Astrocyte of the hippocampus (primary cell): Measurements from ENCODE around the gene CGREF1.

ENCODE experiments used
- DNase-seq: peaks from one replicate; pipeline ENCODE4 v3.0.0; 2011; ENCODE audit warnings: low read depth, low spot score

The CGREF1 gene

DNA sequence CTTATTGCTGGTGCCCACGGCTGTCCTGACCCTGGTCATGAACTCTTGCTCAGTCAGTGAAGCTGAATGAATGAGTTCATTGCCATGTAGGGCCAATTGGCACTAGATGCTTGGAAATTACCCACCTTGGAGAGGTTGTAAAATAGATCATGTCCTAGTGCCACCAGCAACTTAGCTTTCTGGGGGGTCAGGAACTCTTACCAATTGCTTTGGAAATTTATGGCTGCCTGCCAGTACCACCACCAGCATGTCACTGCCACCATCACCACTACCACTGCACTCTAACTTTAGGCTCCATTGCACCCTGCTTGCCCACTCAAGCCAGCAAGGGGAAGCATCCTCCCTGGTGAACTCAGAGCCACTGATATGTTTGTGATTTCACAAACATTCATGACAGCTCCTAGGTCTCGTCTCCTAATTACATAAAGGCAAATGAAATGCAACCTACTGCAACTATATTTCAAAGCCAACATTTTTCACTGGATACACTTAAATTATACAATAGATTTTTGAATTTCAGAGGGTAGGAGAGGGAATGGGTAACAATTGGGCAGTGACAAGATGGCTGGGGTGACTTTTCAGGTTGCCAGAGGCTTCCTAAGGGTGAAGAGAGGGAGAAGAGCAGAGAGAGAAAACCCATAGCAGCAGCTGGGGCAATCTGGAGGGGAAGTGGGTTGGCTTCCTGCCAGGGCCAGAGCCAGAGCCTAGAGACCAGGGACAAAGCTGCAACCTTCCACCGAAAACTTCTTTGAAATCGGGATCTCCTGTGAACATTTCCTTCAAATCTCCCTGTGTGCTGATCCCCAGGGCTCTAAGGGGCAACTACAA, 44.0 kb downstream of the CGREF1 start:
- DNase-seq: peak; percentile 19

DNA sequence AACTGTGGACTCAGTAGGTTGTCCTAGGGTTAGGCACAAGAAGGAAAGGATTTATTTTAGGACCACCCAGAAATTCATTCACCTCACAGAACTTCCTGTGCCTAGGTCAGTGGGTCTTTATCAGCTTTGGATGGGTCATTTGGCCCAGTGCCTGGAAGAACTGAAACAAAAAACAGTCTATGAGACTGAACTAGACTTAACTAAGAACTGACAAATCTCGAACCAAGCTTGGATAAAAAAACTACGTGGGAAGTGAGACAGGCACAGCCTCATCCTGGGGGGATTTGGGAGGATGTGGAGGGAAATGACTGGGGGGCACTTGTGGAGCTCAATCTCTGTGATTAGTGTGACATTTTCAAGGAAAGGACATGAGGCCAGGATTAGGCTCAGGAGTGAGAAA, 45.1 kb downstream of the CGREF1 start:
- DNase-seq: no peak

DNA sequence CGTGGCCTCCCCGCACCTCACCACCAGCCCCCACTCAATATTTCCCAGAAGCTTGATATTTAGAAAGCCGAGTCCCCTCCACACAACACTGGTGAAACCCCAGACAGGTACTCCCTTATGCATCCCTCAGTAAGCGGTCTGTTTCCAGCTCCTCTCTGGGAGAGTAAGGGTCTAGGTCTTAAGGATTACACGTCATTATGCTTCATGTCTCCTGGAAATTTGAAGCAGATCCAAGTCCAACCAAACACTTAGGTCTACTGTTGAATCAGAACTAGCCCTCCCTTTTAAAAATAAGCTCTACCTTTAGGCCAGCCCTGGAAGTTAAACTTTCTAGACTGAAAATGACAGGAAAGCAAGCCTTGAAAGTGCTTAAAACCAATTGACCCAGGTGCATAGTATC, 46.0 kb downstream of the CGREF1 start:
- peak; percentile 67 for DNase-seq

DNA sequence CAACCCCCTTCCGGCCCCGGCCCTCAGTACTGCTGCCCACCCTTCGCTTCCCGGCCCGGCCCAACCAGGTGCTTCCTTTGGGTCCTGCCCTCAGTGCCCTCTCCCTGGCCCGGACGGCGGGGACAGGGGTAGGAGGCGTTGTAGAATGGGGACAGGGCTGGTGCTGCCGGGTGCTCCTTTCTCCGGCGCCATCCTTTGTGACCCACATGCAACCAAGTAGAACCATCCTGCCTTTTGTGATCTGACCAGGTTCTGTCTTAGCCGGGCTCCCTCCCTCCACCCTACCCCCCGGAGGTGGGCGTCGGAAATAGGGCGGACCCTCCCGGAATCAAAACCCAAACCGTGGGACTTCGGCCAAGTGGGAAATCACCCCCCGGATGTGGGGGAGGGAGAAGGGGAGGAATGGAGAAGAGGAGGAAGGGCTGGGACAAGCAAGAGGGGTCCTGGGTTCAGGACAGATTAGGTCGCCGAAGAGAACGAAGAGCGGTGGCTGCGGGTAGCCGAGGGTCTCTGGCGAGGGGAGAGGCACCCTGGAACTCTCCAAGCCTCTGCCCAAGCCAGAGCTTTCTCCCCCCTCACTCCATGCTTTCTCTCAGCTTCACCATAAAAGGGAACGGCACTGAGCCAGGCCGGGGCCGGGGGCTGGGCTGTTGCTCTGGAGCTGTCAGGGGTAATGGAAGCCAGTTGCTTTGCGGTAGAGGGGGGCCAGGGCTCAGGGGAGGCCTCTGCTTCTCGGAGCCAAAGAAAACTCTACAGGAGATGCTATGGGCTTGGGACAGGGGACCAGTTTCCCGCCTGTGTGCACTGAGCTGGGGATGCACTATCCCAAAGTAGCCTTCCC, 46.7 kb downstream of the CGREF1 start:
- peak; percentile 93 for DNase-seq

DNA sequence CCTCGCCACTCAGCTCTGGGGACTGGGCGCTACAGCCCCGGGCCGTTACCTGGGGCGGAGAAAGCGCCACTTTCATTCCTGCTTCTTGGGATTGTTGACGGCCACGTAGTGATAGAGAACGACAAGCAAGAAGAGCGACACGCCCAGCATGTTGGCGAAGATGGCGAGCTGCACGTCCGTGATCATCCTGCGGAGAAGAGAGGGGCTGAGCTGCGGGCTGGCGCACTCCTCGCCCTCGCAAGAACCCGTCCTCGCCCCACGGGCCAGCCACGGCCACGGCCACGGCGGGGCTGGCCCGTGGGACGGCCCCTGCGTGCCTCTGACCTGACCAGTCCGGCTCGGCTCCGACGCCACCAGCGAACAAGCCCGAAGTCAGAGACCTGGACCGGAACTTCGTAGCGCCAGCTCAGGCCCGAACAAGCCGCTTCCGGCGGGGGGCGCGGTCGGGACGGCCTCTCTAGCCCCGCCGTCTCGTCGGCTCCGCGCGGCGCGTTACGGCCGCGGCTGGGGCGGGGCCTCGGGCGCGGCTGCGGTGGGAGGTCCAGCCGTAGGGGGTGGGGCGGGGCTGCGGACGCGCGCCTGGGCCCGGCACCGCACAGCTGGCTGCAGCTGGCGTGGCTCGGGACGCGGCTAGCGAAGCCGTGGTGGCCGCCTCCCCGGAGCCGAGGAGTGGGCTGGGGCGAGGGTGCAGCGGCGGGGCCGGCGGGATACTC, 47.5 kb downstream of the CGREF1 start, which contains the start of gene OST4:
TSS of gene OST4 (minus strand) at position 378 of the 713 bp plus-strand sequence.
- peak; percentile 98 for DNase-seq

DNA sequence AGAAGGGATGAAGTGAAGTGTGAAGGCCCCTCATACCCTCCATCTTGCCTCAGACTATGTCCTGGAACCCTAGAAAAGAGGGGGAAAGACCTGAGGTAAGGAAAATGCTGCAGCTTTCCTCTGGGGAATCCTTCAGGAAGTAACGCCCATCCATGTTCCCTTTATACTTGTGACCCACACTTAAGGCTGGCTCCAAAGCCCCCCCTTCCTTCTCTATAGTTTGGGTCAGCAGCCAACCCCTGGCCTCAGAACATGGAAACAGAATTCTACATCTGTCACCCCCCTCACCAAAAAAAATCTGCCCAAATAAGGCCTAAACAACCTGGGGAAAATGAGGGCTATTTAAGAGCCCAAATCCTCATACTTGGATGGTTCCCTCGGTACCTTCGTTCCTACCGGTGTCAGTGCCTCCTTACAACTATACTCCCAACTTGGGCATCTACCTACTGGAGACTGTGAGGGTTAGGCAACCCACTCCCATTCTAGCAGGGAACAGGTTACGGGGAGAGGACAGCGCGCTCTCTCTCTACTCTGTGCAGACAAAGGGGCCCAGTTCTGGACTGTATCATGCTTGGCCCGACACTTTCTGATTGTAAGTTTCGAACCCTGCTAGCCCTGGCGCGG, 48.2 kb downstream of the CGREF1 start:
- DNase-seq: no peak

DNA sequence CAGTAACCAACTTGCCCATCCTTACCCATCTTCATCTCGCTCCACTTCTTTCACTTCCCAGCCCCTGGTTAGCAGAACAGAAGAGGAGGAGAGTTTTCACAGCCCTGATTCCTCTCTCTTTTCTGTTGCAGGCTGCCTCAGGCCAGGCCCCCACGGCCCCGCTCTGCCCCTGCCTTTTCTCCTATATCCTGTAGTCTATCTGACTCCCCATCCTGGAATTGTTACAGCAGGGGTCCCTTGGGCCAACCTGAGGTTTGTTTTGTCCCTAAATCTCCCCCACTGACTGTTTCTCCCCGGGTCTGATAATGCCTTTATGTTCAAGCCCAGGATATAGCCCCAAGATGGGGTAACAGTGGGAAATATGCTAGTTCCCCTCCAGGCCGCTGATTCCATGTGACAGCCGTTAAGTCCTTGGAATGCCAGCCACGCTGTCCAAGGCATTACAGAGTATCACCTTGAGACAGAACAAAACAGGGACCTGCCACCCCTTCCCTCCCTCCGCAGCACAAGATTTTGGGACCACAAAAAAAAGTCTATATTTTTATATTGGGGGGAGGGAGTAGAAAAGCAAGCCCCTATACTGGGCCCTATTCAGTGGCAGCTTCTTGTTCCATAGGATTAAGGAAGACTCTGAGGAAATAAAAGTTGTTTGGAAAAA, 48.8 kb downstream of the CGREF1 start:
- no peak for DNase-seq

DNA sequence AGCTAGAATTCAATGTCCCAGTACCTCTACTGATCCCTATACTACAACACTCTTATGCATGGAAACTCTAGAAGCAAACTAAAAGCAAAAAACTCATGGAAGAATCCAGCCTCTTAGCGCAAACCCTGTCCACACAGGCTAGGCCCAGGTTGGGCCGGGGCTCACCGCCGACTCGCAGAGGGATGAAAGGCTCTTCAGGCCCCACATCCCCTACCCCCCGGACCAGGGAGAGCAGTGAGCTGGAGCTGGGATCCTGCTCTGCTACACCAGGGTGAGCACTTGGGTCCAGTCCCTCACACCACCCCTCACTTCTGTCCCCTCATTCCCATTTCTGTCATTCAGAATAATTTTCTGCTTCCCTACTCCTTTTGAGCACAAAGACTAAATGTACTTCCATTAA, 49.5 kb downstream of the CGREF1 start:
- no peak for DNase-seq

DNA sequence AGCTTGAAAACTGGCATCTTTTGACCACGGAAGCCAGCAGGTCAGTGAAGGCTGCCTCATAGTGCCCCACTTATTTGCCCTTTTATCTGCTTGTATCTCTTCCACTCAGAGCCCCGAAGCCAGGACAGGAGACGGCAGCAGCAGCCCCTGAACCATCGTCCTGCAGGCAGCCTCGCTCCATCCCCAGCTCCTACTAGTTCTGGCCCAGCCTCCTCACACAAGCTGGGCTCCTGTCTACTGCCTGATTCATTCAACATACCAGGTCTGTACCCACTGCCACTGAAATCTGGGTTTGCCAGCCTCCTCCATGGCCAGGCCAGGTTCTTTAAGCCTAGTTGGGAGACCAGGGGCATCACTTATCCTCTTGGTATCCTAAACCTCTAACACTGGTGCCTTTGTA, 51.5 kb downstream of the CGREF1 start:
- no peak for DNase-seq

DNA sequence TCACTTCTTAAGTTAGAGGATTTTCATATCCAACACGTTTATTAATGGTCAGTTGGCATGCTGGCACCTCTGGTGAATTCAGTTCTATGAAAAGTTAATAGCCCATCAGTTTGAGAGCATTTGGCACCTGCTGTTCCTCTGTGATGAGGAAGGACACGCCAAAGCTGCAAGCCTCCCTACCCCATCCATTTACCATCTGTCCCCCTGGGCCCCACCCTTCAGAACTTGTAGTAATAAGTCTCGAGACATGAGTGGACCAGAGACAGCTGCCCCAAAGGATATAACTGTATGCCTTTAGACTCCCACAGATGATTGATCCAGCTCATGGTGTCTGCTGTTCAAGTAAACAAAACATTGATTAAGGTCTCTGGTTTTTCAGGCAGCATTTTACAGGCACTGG, 53.8 kb downstream of the CGREF1 start:
- DNase-seq: no peak

DNA sequence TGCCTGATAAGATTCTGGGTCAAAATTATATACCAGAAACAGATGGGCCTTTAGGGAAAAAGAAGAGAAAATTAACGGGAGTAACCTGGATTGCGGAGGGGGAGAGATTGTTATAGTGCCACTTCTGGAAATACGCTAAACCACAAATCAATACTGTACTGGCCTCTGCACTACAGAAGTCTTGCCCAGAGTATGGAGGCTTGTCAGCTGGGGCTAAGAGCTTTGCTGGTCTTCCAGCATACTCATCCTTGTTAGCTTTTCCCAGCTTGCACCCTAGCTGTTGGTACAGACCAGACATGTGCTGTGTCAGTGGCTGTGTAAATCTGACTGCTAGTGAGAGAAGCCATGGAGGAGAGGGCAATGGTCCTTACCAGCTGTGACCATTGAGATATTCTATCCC, 58.6 kb downstream of the CGREF1 start:
- no peak for DNase-seq

DNA sequence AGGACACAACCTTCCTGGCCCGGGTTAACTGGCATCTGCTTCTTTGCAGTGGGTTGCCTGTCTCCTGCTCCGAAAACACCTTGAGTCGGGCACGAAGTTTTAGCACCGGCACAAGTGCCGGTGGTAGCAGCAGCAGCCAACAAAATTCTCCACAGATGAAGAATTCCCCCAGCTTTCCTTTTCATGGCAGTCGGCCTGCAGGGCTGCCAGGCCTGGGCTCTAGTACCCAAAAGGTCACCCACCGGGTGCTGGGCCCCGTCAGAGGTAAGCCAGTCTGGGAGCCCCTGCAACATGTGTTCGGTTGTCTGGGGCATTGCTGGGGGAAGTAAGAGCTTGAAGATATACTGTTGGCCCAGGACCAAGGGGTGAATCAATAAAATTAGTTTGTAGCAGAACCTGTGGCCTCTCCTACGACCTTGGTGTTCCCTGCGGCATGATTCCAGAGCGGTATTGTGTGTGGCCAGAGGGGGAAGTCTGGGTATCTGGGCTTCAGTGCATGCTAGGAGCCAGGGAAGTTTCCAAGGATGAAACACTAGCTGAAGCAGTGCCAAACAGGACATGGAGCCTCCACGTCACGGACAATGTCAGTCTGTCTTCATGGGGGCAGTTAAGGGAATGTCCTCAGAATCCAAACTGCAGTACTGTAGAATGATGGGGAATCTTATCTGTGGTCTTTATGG, 59.6 kb downstream of the CGREF1 start:
- DNase-seq: no peak

DNA sequence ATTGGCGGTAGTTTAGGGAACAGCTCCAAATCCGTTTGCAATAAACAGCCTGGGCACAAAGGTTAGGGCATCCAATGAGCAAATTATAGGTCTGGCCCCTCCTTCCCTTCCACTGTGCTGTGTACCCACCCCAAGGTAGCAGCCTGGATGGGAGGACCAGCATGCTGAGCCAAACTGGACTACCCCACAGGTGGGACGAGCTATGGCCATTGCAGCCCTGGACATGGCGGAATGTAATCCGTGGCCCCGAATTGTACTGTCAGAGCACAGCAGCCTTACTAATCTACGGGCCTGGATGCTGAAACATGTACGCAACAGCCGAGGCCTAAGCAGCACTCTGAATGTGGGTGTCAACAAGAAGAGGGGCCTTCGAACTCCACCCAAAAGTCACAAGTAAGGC, 60.7 kb downstream of the CGREF1 start:
- DNase-seq: no peak

DNA sequence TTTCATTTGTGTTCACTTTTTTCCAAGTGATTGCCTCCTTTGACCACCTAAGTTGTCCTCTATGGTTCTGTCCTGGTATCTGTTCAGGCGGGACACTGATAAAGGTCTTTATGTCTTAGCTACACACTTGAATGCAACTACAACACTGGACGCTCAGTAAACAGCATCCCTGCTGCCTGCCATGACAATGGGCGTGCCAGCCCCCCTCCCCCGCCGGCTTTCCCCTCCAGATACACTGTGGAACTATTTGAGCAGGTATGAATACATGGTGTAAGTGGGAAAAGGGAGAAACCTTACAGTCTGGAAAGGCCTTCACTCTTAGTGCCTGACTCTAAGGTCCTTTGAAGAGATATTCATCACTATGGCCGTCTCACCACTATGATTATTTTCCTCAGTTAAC, 61.7 kb downstream of the CGREF1 start:
- DNase-seq: no peak

DNA sequence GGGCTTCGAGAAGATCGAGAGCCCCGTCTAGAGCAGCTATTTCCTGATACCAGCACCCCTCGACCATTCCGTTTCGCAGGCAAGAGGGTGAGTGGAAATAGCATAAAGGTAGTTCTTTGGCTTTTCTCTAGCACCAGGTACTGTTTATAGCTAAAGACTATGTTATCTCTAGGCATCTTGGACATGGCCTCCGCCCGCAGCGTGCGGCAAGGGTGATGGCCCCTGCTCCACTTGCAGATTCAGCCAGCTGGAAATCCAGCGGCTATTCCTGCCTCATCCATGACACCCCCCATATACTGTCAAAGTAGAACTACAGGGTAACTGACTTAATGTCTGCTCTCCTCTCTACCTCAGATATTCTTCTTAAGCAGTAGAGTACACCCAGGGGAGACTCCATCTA, 64.2 kb downstream of the CGREF1 start:
- no peak for DNase-seq

DNA sequence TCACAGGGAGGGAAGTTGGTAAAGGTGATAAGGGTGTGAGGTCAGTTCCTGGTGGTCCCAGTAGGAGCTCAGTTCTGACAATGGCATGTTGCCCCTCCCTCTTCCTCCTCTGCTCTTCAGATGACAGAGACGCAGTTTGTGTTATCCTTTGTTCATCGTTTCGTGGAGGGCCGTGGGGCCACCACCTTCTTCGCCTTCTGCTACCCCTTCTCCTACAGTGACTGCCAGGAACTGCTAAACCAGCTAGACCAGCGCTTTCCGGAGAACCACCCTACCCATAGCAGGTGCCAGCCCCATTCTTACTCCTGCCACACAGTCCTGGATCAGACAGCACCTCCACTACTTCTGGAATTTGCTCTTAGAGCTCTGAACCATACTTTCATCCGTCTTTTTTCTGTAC, 65.2 kb downstream of the CGREF1 start:
- DNase-seq: no peak

DNA sequence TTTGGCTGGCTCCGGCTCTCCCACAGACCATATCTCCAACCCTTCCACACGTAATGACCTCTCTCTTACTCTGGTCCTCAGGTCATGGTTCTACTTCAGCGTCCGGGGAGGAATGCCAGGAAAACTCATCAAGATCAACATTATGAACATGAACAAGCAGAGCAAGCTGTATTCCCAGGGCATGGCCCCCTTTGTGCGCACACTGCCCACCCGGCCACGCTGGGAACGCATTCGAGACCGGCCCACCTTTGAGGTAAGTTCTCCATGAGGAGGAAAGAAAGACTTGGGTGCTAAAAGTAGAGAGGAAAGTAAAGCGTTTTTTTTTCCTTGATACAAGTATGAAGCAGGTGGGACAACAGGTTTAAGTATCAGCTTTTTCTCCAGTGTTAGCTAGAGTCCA, 65.6 kb downstream of the CGREF1 start:
- no peak for DNase-seq

DNA sequence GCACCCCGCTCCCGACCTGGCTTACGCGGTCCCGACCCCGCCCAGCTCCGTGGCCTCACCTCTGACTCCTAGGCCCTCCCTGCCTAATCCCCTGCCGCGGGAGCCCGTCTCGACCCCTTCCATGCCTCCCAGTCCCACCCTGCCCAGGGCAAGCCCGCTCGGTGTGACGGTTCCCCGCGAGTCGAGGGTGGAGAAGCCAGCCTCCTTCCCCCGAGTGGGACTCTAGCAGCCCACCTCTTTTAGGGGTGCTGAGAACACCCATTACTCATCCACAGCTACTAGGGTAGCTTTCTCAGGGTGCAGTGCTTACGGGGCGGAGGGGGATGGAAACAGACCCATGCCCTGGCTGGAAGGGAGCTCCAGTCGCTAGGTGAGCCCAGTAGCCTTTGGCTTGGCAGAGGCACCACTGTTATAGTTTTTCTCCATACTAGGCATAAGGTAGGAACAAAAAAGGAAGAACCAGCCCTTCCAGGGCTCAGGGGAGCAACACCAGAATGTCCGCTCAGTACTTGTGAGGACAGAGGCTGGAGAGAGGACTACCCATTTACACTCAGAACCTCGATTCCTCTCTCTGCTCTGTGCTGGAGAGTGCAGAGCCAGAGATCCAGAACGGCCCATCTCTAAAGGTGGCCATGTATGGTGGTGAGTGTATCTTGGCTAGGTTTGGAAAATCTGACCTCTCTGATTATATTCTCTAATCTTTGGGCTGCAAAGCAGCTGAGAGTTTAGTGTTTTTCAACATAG, 66.9 kb downstream of the CGREF1 start:
- peak; percentile 42 for DNase-seq

DNA sequence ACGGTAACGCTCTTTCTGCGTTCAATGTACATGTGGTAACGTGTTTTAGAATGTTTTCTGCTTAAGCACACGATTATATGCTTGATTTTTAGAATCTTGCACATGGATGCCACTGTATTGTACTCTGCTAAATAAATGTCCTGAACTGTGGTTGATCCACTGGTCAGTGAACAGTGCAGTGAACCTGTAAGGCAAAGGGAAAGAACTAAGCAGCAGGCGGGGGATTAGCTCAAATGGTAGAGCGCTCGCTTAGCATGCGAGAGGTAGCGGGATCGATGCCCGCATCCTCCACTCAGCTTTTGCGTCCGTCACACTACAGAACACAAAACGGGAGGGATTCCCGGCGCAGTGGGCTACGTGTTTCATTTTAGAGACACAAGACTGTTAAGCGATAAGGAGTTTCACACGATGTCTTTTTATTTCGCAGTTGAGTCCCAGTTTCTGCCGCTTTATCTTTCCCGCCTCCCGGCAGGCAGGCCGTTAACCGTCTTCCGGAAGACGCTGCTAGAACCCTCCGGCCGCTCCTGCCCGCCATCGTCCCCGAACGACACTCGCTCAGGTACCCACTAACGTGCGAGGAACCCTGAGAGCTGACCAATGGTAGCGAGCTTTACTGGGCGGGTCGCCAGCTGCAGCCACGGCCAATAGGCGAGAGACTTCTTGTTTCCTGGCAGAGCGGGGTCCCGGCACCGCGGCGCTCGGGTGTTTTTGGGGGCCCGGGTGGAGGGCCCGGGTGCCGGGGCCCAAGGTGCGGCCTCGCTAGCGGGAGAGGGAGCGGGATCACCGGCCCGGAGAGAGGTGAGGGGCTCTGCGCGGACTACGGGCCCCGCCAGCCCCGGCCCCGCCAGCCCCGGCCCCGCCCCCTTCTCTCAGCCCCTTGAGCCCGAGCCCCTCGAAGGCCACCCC, 67.7 kb downstream of the CGREF1 start, which contains the start of gene AGBL5:
TSS of gene AGBL5 (plus strand) at position 673 of the 906 bp plus-strand sequence. CDS start 1,291 bp downstream, outside the sequence.
- peak; percentile 97 for DNase-seq
